Esophagus muscularis mucosa (tissue), 4 donors: ENCODE measurements around the gene GAREM1. TPM values are rescaled to one million over a fixed set of nuclear protein-coding genes. Genes with fewer than 3 reads are reported as not detected.

Source experiments
- DNase-seq: peaks from one replicate; pipeline ENCODE4 v3.0.0-alpha.2; 2017; ENCODE audit errors: extremely low spot score
- H3K27ac ChIP-seq, 4 donors: fragments of 200-600 bp; sonication (generic); replicated peaks in 1 of 4; 1 replicate in 3 of 4; 2 replicates in 1 of 4; pipeline ENCODE4 v1.5.1; 2016 to 2019; ENCODE audit warnings: mild to moderate bottlenecking in 1 of 4
- H3K27me3 ChIP-seq, 4 donors: fragments of 200-600 bp; sonication (generic); one replicate each; pipeline versions ENCODE4 v1.5.1 to v1.6.0; 2016 to 2019
- H3K36me3 ChIP-seq, 4 donors: fragments of 200-600 bp; sonication (generic); one replicate each; pipeline ENCODE4 v1.5.1; 2016 to 2019
- H3K4me1 ChIP-seq, 4 donors: fragments of 200-600 bp; sonication (generic); one replicate each; pipeline ENCODE4 v1.5.1; 2016 to 2019
- H3K4me3 ChIP-seq, 4 donors: fragments of 200-600 bp; sonication (generic); 1 replicate in 2 of 4; 2 replicates in 2 of 4; pipeline ENCODE4 v1.5.1; 2016 to 2019; ENCODE audit warnings: mild to moderate bottlenecking in 4 of 4, moderate library complexity in 1 of 4
- H3K9me3 ChIP-seq, 4 donors: fragments of 200-600 bp; sonication (generic); 1 replicate in 3 of 4; 2 replicates in 1 of 4; pipeline ENCODE4 v1.5.1; 2016 to 2019
- CTCF ChIP-seq, 3 experiments: fragments of 200-600 bp in 2 of 3; fragments of 450-650 bp in 1 of 3; sonication (generic) in 2 of 3; IDR thresholded peaks; one replicate each; pipeline ENCODE4 v1.5.1; 2017 to 2019; ENCODE audit warnings: antibody characterized with exemption in 3 of 3, mild to moderate bottlenecking in 2 of 3, moderate library complexity in 1 of 3
- EP300 ChIP-seq: sonication (generic); formaldehyde crosslinking; IDR thresholded peaks from one replicate; pipeline ENCODE4 v1.6.1; 2017; ENCODE audit warnings: antibody characterized with exemption
- POLR2A ChIP-seq: fragments of 450-650 bp; IDR thresholded peaks from one replicate; pipeline ENCODE4 v1.6.1; 2017; ENCODE audit warnings: antibody characterized with exemption, moderate library complexity, mild to moderate bottlenecking, low read depth
- POLR2AphosphoS5 ChIP-seq, 2 donors: sonication (generic); formaldehyde crosslinking; IDR thresholded peaks; one replicate each; pipeline ENCODE4 v1.6.1; 2017; ENCODE audit warnings: antibody characterized with exemption in 2 of 2
- WGBS: methylation state at CpG from one replicate; pipeline ENCODE4 v1.1.5; 2018; 5-methylcytosine and 5-hydroxymethylcytosine counted together
- intact Hi-C: fragments of 100-400 bp; cut with DNase I; formaldehyde crosslinking; loops from one replicate; pipeline ENCODE4 v1.15.1; 2023
- total RNA-seq, 4 donors: library from RNA; depleted of rRNA; stranded (reverse); fragments of >200 nt; gene quantifications; one replicate each; pipeline versions ENCODE4 v1.1.0 to v1.2.1, GENCODE V29; 2016

GAREM1 gene
- total RNA-seq, 4 donors from 2014 or later: 7.0 to 11.6 (median 9.8) TPM

GRCh38 chr18:32366586-32367538 is 103.8 kb downstream of the GAREM1 start:
- peaks cover 6 to 30% (median 16%) of the 10 kb centered on the region in 4 donors for H3K4me1 ChIP-seq
- no peak for DNase-seq
- H3K9me3 ChIP-seq: no peaks in the 10 kb centered on the region
- 90% methylated on average over 1 of the region's 1 CpG for WGBS
- intact Hi-C loops: no loop called here
- H3K36me3 ChIP-seq: no peaks in the 10 kb centered on the region
- H3K4me3 ChIP-seq: no peak overlapping the region
- TF ChIP-seq POLR2A: no peak
- no peak for TF ChIP-seq EP300
- no peak for TF ChIP-seq CTCF (IDR thresholded peaks at IDR 0.05)
- no peak for TF ChIP-seq POLR2AphosphoS5 (IDR thresholded peaks at IDR 0.05)
- H3K27me3 ChIP-seq: no peaks in the 10 kb centered on the region
- no peak overlapping the region for H3K27ac ChIP-seq

GRCh38 chr18:32362484-32362883 is 108.2 kb downstream of the GAREM1 start:
- H3K27ac ChIP-seq: no peak overlapping the region
- TF ChIP-seq CTCF (IDR thresholded peaks at IDR 0.05) (no peak), POLR2AphosphoS5 (IDR thresholded peaks at IDR 0.05) (no peak)
- no peaks in the 10 kb centered on the region for H3K9me3 ChIP-seq
- no peaks in the 10 kb centered on the region for H3K36me3 ChIP-seq
- no peak for DNase-seq
- no peaks in the 10 kb centered on the region for H3K27me3 ChIP-seq
- H3K4me3 ChIP-seq: no peak overlapping the region
- intact Hi-C loops: no loop called here
- peaks cover 0 to 19% (median 7%) of the 10 kb centered on the region in 4 donors for H3K4me1 ChIP-seq
- 79% methylated on average over 1 of the region's 1 CpG for WGBS

GRCh38 chr18:32360682-32361345 is 109.9 kb downstream of the GAREM1 start:
- intact Hi-C loops: no loop called here
- H3K4me1 ChIP-seq: peaks cover 3 to 16% (median 8%) of the 10 kb centered on the region in 4 donors
- DNase-seq: no peak
- WGBS: 89% methylated on average over 4 of the region's 4 CpGs
- TF ChIP-seq EP300: no peak
- TF ChIP-seq POLR2A: no peak
- no peak for TF ChIP-seq CTCF (IDR thresholded peaks at IDR 0.05)
- TF ChIP-seq POLR2AphosphoS5 (IDR thresholded peaks at IDR 0.05): no peak
- H3K27ac ChIP-seq: no peak overlapping the region
- H3K4me3 ChIP-seq: no peak overlapping the region
- H3K9me3 ChIP-seq: no peaks in the 10 kb centered on the region
- H3K27me3 ChIP-seq: no peaks in the 10 kb centered on the region
- no peaks in the 10 kb centered on the region for H3K36me3 ChIP-seq

- 89% methylated on average over 9 of the region's 9 CpGs for WGBS
- Histone ChIP-seq H3K4me3 (no peak overlapping the region), H3K9me3 (no peaks in the 10 kb centered on the region), H3K4me1 (peaks cover 6 to 34% (median 20%) of the 10 kb centered on the region in 4 donors), H3K27ac (no peak overlapping the region), H3K27me3 (no peaks in the 10 kb centered on the region), H3K36me3 (no peaks in the 10 kb centered on the region)
- DNase-seq: no peak
- TF ChIP-seq EP300 (no peak), POLR2A (no peak), CTCF (IDR thresholded peaks at IDR 0.05) (no peak), POLR2AphosphoS5 (IDR thresholded peaks at IDR 0.05) (no peak)
- intact Hi-C loops: no loop called here
Observed at GRCh38 chr18:32358529-32358928, 112.2 kb downstream of the GAREM1 start.
